Suprapubic skin (tissue), 4 donors: ENCODE data around the gene TCERG1L. TPM values are rescaled to one million over a fixed set of nuclear protein-coding genes. Genes with fewer than 3 reads are reported as not detected.

ENCODE experiments used
- DNase-seq, 2 donors: peaks; one replicate each; pipeline ENCODE4 v3.0.0-alpha.2; 2019; ENCODE audit warnings: low spot score in 2 of 2
- H3K27ac ChIP-seq: fragments of 200-600 bp; sonication (generic); one replicate; pipeline ENCODE4 v1.5.1; 2019
- H3K27me3 ChIP-seq: fragments of 200-600 bp; sonication (generic); one replicate; pipeline ENCODE4 v1.5.1; 2019
- H3K36me3 ChIP-seq: fragments of 200-600 bp; sonication (generic); one replicate; pipeline ENCODE4 v1.5.1; 2019
- H3K4me1 ChIP-seq: fragments of 200-600 bp; sonication (generic); one replicate; pipeline ENCODE4 v1.5.1; 2019
- H3K4me3 ChIP-seq: fragments of 200-600 bp; sonication (generic); one replicate; pipeline ENCODE4 v1.5.1; 2019; ENCODE audit warnings: mild to moderate bottlenecking
- H3K9me3 ChIP-seq: fragments of 200-600 bp; sonication (generic); one replicate; pipeline ENCODE4 v1.5.1; 2019
- CTCF ChIP-seq, 2 donors: fragments of 200-600 bp in 1 of 2; fragments of 450-650 bp in 1 of 2; sonication (generic) in 1 of 2; IDR thresholded peaks; one replicate each; pipeline ENCODE4 v1.5.1; 2016 to 2019; ENCODE audit warnings: antibody characterized with exemption in 2 of 2, mild to moderate bottlenecking in 1 of 2, moderate library complexity in 1 of 2
- EP300 ChIP-seq: sonication (generic); formaldehyde crosslinking; IDR thresholded peaks from one replicate; pipeline ENCODE4 v1.6.1; 2017; ENCODE audit warnings: antibody characterized with exemption
- POLR2A ChIP-seq, 2 donors: fragments of 450-650 bp; IDR thresholded peaks; one replicate each; pipeline ENCODE4 v1.6.1; 2017; ENCODE audit warnings: antibody characterized with exemption in 2 of 2, mild to moderate bottlenecking in 2 of 2, moderate library complexity in 2 of 2
- POLR2AphosphoS5 ChIP-seq, 3 donors: sonication (generic); formaldehyde crosslinking; IDR thresholded peaks; one replicate each; pipeline ENCODE4 v1.6.1; 2017; ENCODE audit warnings: antibody characterized with exemption in 3 of 3
- whole genome bisulfite sequencing: methylation state at CpG from one replicate; pipeline ENCODE4 v1.1.5; 2018; 5-methylcytosine and 5-hydroxymethylcytosine counted together
- total RNA-seq, 4 donors: library from RNA; depleted of rRNA; stranded (reverse); fragments of >200 nt; gene quantifications; one replicate each; pipeline ENCODE4 v1.1.0, GENCODE V29; 2016

Gene TCERG1L
- total RNA-seq, 4 donors from 2014 or later = 0.32 to 1.0 (median 0.51) TPM

- 95% methylated on average over 5 of the region's 14 CpGs for WGBS
- Histone ChIP-seq H3K27ac (no peak overlapping the region), H3K36me3 (no peaks in the 10 kb centered on the region), H3K27me3 (peaks cover 20% of the 10 kb centered on the region), H3K9me3 (no peaks in the 10 kb centered on the region), H3K4me1 (peaks cover 10% of the 10 kb centered on the region), H3K4me3 (no peak overlapping the region)
- TF ChIP-seq CTCF (IDR thresholded peaks at IDR 0.05) (no peak), POLR2A (IDR thresholded peaks at IDR 0.05) (no peak), POLR2AphosphoS5 (IDR thresholded peaks at IDR 0.05) (no peak), EP300 (no peak)
- no peak for DNase-seq
Measured at GRCh38 chr10:131089861-131090260, 221.7 kb downstream of the TCERG1L start.

GRCh38 chr10:131089150-131089549 lies 222.4 kb downstream of the TCERG1L start:
- 90% methylated on average over 21 of the region's 21 CpGs for WGBS
- DNase-seq = no peak
- Histone ChIP-seq H3K4me3 (no peak overlapping the region), H3K36me3 (no peaks in the 10 kb centered on the region), H3K9me3 (no peaks in the 10 kb centered on the region), H3K27ac (no peak overlapping the region), H3K27me3 (peaks cover 24% of the 10 kb centered on the region), H3K4me1 (peaks cover 4% of the 10 kb centered on the region)
- TF ChIP-seq POLR2AphosphoS5 (IDR thresholded peaks at IDR 0.05) (no peak), CTCF (IDR thresholded peaks at IDR 0.05) (no peak), EP300 (no peak), POLR2A (IDR thresholded peaks at IDR 0.05) (no peak)

- TF ChIP-seq CTCF (IDR thresholded peaks at IDR 0.05) = no peak
- TF ChIP-seq EP300 = no peak
- Histone ChIP-seq H3K9me3 (no peaks in the 10 kb centered on the region), H3K36me3 (no peaks in the 10 kb centered on the region), H3K4me1 (no peaks in the 10 kb centered on the region), H3K27me3 (peaks cover 25% of the 10 kb centered on the region), H3K27ac (no peak overlapping the region), H3K4me3 (no peak overlapping the region)
- WGBS = 86% methylated on average over 24 of the region's 25 CpGs
- no peak for DNase-seq
Measured at GRCh38 chr10:131088619-131089018, 222.9 kb downstream of the TCERG1L start.

- TF ChIP-seq EP300 (no peak), CTCF (IDR thresholded peaks at IDR 0.05) (no peak), POLR2AphosphoS5 (IDR thresholded peaks at IDR 0.05) (no peak), POLR2A (IDR thresholded peaks at IDR 0.05) (no peak)
- no peak for DNase-seq
- H3K27ac ChIP-seq = no peak overlapping the region
- no peaks in the 10 kb centered on the region for H3K36me3 ChIP-seq
- 74% methylated on average over 24 of the region's 24 CpGs for WGBS
- H3K9me3 ChIP-seq = no peaks in the 10 kb centered on the region
- no peaks in the 10 kb centered on the region for H3K4me1 ChIP-seq
- peaks cover 27% of the 10 kb centered on the region for H3K27me3 ChIP-seq
- no peak overlapping the region for H3K4me3 ChIP-seq
Measured at GRCh38 chr10:131087464-131088215, 223.9 kb downstream of the TCERG1L start.

GRCh38 chr10:131086511-131086910 lies 225.0 kb downstream of the TCERG1L start:
- no peak overlapping the region for H3K27ac ChIP-seq
- 96% methylated on average over 3 of the region's 5 CpGs for WGBS
- no peaks in the 10 kb centered on the region for H3K36me3 ChIP-seq
- H3K4me1 ChIP-seq = no peaks in the 10 kb centered on the region
- DNase-seq = no peak
- TF ChIP-seq CTCF (IDR thresholded peaks at IDR 0.05) (no peak), POLR2A (IDR thresholded peaks at IDR 0.05) (no peak), EP300 (no peak), POLR2AphosphoS5 (IDR thresholded peaks at IDR 0.05) (no peak)
- no peak overlapping the region for H3K4me3 ChIP-seq
- no peaks in the 10 kb centered on the region for H3K9me3 ChIP-seq
- H3K27me3 ChIP-seq = peaks cover 32% of the 10 kb centered on the region
